Activated naive CD4-positive, alpha-beta T cell (primary cell): ENCODE data around the gene RDH16.
"Not testable (repeated sequence)": the region's sequence is repeated elsewhere in the genome, so short reads cannot be mapped to it uniquely, and the experiment has no call there.

ENCODE experiments used
- DNase-seq, 4 experiments: peaks; one replicate each; lab custom pipeline; 2025; lab: John Stamatoyannopoulos, UW

Gene RDH16

DNA sequence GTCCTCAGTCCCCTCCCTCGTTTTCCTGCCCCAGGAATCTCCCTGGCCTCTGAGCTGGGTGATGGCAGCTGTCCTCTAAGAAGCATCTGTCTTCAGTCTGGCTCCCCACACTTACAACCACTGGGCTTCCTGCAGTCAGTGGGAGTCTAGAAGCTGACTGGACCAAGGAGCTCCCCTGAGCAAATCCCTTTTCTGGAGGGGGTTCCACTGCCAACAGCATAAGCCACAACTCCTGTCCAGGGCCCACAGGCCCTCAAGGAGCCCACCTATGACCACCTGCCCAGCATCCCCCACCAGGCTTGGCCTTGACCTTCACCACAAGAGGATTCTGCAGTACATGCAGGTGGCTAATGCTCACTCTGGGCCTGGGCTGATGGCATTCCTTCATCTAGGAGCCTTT is 4.1 kb downstream of the RDH16 start:
- DNase-seq, result no peak

DNA sequence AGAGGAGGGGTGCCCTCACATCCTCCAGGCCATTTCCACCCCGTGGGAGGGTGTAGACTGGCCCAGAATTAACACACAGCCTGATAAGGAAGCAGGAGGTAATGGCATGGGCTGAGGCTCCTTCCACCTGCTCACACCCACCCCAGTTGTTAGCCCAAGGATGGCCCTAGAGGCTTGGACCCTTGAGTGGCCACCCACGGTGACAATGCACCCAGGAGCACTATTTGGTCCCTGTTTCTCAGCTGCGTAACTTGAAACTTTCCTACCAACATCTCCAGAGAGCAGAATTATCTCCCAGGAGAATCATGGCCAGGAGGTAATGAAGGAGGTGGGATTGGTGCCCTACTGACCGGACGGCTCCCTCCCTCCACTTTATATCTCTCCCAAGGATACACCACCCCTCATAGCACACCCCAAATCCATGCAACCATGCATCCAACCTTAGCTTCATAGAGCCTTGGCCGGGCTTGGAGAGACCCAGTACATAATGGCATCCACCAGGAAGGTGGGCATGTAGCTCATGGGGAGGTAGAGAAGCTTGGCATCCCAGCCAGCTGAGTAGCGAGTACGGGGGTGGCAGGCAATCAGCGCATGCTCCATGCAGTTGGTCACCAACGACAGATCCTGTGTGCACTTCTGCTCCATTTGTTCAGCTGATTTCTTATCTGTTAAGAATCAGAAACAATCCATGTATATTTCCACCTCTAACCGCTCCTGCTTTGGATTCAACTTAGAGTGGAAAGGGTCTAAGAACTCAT is 5.6 kb downstream of the RDH16 start:
- DNase-seq, result no peak

DNA sequence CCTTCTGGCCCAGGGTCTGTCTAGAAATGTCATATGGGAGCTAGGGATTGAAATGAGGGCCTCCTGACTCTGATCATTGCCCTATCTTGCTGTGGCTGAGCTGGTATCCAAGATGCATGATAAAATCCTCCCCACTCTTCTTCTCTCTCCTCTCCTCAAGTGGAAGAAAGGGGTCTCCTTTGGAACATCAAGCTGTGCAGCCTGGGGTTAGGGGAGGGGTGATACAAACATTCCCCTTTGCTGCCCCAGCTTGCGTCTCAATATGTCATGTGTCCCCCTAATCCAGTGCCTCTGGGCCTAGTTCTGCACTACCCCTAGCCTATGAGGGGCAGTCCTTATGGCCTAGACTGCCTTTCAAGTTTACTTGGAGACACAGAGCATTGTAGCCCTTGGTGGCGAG is 8.5 kb downstream of the RDH16 start:
- no peak for DNase-seq

GRCh38 chr12:56948457-56948777 is 9.0 kb downstream of the RDH16 start:
- DNase-seq, result no peak

- DNase-seq, result no peak
These were observed 9.6 kb downstream of the RDH16 start for GRCh38 chr12:56947633-56948456.

GRCh38 chr12:56943878-56944277 is 13.5 kb downstream of the RDH16 start:
- no peak for DNase-seq

DNA sequence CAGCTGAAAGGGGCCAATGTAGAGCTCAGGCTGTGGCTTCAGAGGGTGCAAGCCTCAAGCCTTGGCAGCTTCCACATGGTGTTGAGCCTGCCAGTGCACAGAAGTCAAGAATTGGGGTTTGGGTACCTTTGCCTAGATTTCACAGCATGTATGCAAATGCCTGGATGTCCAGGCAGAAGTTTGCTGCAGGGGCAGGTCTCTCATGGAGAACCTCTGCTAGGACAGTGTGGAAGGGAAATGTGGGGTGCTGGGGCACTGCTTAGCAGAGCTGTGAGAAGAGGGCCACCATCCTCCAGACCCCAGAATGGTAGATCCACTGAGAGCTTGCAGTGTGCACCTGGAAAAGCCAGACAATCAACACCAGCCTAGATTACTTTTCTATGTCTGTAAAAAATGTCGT is 14.0 kb downstream of the RDH16 start:
- not testable (repeated sequence) for DNase-seq

GRCh38 chr12:56941299-56942017 is 15.9 kb downstream of the RDH16 start:
- no peak for DNase-seq

GRCh38 chr12:56940942-56941298 is 16.5 kb downstream of the RDH16 start:
- not testable (repeated sequence) for DNase-seq

DNA sequence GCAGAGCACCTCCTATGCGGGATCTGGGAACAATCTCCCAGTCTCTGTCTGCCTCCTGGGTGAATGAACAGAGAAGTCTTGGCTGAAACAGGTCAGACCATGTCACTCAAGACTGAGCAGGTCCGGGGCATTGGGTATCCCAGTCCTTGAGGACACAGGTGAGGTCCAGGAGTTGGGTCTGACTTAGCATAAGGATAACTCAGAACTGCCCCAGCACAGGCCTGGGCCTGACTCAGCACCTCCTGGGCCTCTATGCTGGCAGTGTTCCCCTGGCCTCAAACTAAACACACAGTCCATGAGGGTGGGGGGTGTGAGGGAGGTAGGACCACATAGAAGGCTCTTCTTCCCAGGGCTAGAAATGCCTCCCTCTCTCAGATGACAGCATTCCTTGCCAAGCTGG is 21.7 kb downstream of the RDH16 start:
- no peak for DNase-seq

GRCh38 chr12:56935157-56935556 is 22.3 kb downstream of the RDH16 start:
- DNase-seq, result no peak

- no peak for DNase-seq
These were observed 23.4 kb downstream of the RDH16 start, which contains the start of gene SDR9C7 for GRCh38 chr12:56933826-56934625. Gene SDR9C7 (minus strand): TSS chr12:56934408. CDS start chr12:56934261, 147 bp downstream.

GRCh38 chr12:56932867-56933266 is 24.5 kb downstream of the RDH16 start:
- DNase-seq, result no peak

DNA sequence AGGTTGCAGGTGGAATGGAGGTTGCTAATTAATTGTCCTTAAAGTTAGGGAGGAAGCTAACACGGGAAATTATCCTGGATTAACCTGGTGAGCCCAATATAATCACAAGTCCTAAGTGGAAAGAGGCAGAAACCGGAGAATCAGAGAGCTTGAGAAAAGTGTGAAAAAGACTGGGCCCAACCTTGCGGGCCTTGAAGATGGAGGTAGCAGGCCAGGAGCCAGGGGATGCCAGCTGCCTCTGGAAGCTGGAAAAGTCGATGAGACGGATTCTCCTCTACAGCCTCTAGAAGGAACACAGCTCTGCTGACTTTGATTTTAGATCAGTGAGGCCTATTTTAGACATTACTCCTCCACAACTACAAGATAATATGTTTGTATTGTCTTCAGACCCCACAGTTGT is 25.3 kb downstream of the RDH16 start:
- DNase-seq, result no peak

DNA sequence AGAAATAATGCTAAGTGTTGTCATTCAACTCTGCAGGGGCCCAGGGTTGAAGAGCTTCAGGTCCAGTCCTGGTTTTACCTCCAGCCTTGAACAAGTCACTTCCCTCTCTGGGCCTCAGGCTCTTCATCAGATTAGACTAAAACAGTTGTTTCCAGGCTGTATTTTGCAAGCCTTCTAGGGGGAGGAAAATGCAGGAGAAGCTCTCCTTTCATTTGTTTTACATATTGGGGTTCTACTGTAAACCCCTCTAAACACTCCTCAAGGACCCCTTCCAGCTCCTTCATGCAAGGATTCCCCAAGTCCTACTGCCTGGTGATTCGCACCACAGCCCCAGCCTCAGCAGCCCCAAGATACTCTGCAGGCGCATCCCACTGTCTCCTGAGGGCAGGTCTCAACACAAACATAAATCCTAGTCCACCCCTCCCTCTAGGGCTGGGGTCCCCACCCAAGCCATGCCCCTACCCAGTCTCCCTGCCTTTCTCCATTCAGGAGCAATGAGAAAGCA is 25.9 kb downstream of the RDH16 start:
- DNase-seq, result no peak

- DNase-seq, result no peak
These were observed 27.2 kb downstream of the RDH16 start for GRCh38 chr12:56930241-56930640.

DNA sequence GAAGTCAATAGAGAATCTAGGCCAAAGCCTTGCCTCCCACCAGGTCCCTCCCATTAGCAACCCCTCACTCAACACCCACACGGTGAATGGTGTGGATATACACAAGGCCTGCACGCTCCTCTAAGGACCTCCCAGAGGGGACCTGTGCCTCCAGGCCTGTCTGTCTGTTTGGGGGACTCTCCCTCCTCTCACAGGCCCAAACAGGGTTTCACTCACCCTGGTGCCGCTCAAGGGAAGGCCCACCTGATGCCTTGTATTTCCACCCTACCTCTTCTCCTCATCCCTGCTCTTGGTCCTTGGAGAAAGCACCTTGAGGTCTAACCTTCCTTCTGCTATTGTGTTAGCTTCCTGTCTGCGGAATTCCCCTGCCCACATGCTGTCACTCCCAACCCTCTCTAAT is 27.6 kb downstream of the RDH16 start:
- DNase-seq, result no peak

- no peak for DNase-seq
These were observed 29.1 kb downstream of the RDH16 start for GRCh38 chr12:56928262-56928661.

GRCh38 chr12:56927281-56927680 is 30.1 kb downstream of the RDH16 start:
- DNase-seq, result no peak

DNA sequence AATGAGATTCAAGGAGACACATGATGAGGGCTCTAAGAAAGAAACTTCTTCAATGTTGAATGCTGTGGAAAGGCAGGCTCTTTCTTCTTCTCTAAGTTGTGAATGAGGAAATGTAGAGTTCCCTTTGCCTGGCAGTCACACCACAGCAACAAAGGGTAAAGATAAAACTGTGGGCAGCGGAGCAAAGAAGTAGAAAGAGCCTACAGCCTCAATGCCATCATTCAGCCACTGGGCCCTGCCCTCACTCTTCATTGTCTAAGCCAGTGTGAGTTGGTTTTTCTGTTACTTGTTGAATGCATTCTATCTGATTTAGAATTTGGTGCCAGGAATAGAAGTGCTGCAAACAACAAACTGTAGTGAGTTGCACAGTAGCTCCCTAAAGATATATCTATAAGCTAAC is 35.4 kb downstream of the RDH16 start:
- no peak for DNase-seq

DNA sequence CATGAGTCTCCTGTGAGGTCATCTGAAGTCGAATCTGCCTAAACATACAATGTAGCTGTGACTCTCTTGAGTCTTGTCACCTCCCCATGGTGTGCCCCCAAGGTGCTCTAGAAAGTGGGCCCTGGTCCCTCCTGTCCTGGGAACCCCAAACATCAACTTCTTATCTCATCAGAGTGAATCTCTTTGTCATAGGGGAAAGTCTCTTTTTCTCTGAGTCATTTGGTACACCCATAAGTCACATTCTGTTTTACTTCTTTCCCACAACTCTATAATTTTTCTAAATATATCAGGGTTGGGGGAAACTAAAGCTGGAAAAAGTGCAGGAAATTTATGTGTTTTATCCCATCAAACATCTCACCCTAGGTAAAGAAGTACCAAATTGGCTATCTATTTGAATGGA is 36.1 kb downstream of the RDH16 start:
- no peak for DNase-seq

- not testable (repeated sequence) for DNase-seq
These were observed 39.3 kb downstream of the RDH16 start for GRCh38 chr12:56918139-56918538.
